Spleen (tissue), 7 donors: Measurements from ENCODE around the gene PDGFRB.

Experiments
- CTCF ChIP-seq, 11 experiments: fragments of 200-600 bp in 7 of 11; fragments of 450-650 bp in 4 of 11; sonication (generic) in 4 of 11; IDR thresholded peaks in 8 of 11; conservative IDR thresholded peaks in 3 of 11; 1 replicate in 7 of 11; 2 replicates in 4 of 11; pipeline versions ENCODE4 v1.4.0 to v1.8.0; 2016 to 2021; ENCODE audit warnings: antibody characterized with exemption in 11 of 11, inconsistent platforms in 4 of 11, mild to moderate bottlenecking in 1 of 11
- POLR2A ChIP-seq, 3 donors: fragments of 450-650 bp; IDR thresholded peaks; one replicate each; pipeline ENCODE4 v1.5.1; 2017; ENCODE audit warnings: antibody characterized with exemption in 3 of 3, mild to moderate bottlenecking in 1 of 3
- donor health status: DM: no; HTN: no; CAD: no; lungs with moderate emphysema.
- donor health status: DM: no; HTN: no; CAD: no.
- donor health status: DM: no; HTN: no; CAD: no.

- no peak for TF ChIP-seq POLR2A (IDR thresholded peaks at IDR 0.05)
- TF ChIP-seq CTCF (IDR thresholded peaks at IDR 0.05 in 8 of 11, conservative IDR thresholded peaks at IDR 0.05 in 3 of 11): no peak
These were observed 11.8 kb upstream of the PDGFRB start for GRCh38 chr5:150167512-150167850.
